NAMALWA (cell line): ENCODE results near the gene FOXD3.

Source experiments
- DNase-seq: peaks from one replicate; pipeline ENCODE4 v3.0.0-alpha.2; 2015; ENCODE audit warnings: low spot score

FOXD3 gene

DNA sequence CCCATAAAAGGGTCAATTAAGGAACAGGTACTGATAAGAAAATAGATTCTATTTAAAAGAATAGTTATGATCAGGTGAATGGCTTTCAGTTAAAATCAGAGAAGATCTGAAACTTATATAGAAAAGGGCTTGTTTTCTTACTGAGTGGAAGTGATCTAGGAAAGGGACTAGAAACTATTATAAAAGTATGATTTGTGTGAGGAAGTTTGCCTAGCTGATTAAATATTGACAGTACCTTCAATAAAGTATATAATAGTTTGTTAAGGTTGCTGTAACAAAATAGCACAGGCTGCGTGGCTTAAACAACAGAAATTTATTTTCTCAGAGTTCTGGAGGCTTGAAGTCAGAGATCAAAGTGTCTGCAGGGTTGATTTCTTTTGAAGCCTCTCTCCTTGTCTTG is 39.7 kb downstream of the FOXD3 start:
- DNase-seq: no peak

DNA sequence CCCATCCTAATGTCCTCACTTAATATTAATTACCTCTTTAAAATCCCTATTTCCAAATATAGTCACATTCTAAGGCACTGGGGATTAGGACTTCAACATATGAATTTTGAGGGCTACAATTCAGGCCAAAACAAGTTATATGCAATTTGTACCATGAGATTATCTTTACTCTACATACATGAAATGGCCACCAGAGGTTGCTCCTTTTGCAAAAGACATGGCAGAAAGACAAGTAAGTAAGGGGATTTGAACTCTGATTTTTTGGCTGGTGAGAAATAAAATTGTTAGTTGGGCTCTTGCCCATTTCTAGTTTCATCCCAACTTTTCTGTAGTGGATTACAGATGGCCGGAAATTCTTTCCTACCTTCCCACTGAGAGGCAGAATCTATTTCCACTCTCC is 40.2 kb downstream of the FOXD3 start:
- peak; percentile 25 for DNase-seq

DNA sequence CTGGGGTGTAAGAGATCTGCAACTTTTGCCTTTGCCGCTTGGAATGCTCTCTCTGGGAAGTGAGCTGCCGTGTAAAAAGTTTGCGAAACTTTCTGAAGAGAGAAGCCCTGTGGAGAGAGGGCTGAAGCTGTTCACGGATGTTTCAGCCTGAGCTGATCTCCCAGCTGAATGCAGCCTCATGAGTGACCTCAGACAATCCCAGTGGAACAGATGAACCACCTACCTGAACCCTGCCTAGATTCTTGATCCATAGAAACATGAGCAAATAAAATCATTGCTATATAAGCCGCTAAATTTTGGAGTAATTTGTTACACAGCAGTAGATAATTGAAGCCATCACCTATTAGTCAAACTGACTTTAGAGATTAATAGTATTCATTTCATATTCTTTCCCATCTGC is 40.6 kb downstream of the FOXD3 start:
- DNase-seq: no peak

DNA sequence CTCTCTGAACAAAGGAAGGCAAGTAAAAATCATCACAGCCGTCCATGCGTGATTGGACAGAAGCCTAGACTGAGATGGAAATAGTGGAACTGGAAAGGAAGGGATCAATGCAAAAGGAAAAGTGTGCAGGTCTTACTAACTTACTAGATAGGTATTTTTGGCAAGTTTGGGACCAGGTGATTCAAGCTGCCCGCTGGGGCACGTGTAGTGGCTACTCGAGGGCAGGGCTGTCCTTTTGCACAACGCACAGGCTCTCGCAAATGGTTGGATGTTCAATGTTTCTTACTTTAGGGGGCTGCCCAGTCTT is 44.5 kb downstream of the FOXD3 start:
- DNase-seq: peak; percentile 10

DNA sequence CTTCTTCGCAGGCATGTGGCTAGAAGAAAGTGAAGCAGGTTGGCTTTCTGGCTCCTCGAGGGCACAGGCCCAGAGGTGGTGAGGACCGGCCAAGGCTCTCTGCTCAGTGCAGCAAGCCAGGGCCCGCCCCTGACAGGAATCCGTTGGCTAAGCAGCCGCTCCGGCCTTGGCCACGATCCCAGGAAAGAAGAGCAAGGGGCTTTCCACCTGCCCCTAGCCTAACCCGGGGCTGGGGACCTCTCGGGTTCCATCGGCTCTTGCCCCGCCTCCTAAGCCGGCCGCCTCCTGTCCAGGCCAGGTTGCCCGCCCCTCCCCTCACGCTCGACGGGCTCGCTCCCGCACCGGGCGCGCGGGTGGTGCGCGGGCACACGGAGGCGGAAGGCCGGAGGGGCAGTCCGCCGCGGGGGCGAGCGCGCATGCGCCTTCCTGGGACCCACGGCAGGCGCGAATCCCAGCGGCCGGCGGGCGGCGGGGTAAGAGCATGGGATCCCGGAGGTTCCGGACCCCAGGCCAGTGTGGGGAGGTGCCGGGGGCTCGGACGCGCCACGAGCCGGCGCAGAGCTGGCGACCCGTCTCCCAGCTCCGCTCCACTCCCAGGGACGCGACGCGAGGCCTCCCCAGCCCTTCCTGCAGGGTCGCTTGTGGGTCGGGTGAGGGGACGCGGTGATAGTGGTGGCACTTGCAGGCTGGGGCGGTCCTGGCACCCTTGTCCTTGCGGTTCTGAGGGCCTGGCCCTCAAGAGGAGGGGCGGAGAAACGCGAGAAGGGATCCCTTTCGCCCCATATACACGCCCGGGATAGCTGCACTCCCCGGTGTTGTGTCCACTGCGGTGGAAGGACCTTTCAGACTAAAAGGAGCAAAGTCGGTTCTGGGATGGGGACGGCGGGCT is 45.1 kb downstream of the FOXD3 start, which contains the start of gene ALG6:
Gene ALG6 (plus strand): TSS at position 413 of the 889 bp plus-strand sequence. CDS start 3,351 bp downstream, outside the sequence.
- peak; percentile 95 for DNase-seq

DNA sequence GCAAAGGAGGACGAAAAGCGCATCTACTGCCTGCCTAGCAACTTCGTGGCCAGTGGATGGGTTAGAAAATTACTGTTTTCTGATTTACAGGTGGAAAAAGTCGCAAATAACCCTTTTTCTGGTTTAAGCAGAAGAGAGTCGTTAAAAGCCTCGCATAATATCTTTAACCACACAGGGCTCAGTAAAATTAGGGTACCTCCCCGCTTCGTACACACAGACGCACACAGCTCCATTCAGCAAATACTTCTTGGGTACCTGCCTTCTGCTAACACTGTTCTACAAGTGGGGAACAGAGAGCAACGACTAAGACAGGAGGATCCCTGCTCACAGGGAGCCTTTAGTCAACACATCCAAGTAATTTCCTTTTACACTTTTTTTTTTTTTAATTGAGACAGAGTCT is 45.8 kb downstream of the FOXD3 start:
- no peak for DNase-seq
